ENCODE results near the gene ERF.

GRCh38 chr19:42274065-42274682 lies 19.2 kb upstream of the ERF start:
- TF ChIP-seq, protein P1, sequence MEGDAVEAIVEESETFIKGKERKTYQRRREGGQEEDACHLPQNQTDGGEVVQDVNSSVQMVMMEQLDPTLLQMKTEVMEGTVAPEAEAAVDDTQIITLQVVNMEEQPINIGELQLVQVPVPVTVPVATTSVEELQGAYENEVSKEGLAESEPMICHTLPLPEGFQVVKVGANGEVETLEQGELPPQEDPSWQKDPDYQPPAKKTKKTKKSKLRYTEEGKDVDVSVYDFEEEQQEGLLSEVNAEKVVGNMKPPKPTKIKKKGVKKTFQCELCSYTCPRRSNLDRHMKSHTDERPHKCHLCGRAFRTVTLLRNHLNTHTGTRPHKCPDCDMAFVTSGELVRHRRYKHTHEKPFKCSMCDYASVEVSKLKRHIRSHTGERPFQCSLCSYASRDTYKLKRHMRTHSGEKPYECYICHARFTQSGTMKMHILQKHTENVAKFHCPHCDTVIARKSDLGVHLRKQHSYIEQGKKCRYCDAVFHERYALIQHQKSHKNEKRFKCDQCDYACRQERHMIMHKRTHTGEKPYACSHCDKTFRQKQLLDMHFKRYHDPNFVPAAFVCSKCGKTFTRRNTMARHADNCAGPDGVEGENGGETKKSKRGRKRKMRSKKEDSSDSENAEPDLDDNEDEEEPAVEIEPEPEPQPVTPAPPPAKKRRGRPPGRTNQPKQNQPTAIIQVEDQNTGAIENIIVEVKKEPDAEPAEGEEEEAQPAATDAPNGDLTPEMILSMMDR (IDR thresholded peaks at IDR 0.05; ENCODE audit: low read depth, low read length, poor library complexity, severe bottlenecking): no peak
- no peak for TF ChIP-seq EZH2phosphoT487 (IDR thresholded peaks at IDR 0.05; ENCODE audit: borderline replicate concordance, low read length)

Measured in DOHH2 (cell line).